GM13977 (cell line): ENCODE data around the gene KIR2DL1.
"Not testable (repeated sequence)": the region's sequence is repeated elsewhere in the genome, so short reads cannot be mapped to it uniquely, and the experiment has no call there.

ENCODE experiments used
- DNase-seq: peaks from one replicate; pipeline ENCODE4 v3.0.0; 2012; ENCODE audit warnings: low spot score
- in situ Hi-C: fragments of 300-500 bp; cut with MboI; formaldehyde crosslinking; loops from one replicate; pipeline ENCODE4 v1.12.0; 2022; ENCODE audit warnings: low sequenced_read_pairs, low pct_unique_long_range_greater_than_20kb, mixed read lengths, inconsistent platforms; ENCODE audit not compliant: unreplicated experiment
- TF ChIP-seq, protein P1 (sequence below): IDR thresholded peaks from 2 replicates; pipeline ENCODE4 v1.5.1; 2012; ENCODE audit warnings: mild to moderate bottlenecking, control low read depth; ENCODE audit not compliant: insufficient read depth; ENCODE audit errors: extremely low read depth, missing control alignments

KIR2DL1 gene

DNA sequence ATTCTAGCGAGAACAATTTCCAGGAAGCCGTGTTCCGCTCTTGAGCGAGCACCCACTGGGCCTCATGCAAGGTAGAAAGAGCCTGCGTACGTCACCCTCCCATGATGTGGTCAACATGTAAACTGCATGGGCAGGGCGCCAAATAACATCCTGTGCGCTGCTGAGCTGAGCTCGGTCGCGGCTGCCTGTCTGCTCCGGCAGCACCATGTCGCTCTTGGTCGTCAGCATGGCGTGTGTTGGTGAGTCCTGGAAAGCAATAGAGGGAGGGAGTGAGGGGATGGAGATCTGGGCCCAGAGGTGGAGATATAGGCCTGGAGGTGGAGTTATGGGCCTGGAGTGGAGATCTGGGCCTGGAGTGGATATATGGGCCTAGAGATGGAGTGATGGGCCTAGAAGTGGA, at the start of gene KIR2DL1:
TSS of gene KIR2DL1 (plus strand) at position 148 of the 400 bp plus-strand sequence. CDS start at position 206, 58 bp downstream.
- in situ Hi-C loops = not testable (repeated sequence)

DNA sequence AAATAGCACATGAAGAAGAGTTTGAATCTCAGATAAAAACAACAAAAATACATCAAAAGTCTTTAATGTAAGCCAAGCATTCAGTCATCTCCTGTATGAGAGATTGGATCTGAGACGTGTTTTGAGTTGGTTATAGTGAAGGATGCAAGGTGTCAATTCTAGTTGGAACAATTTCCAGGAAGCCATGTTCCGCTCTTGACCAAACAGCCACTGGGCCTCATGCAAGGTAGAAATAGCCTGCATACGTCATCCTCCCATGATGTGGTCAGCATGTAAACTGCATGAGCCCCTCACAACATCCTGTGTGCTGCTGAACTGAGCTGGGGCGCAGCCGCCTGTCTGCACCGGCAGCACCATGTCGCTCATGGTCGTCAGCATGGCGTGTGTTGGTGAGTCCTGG, 45.5 kb upstream of the KIR2DL1 start, which contains the start of gene KIR3DL3:
TSS of gene KIR3DL3 (plus strand) at position 301 of the 400 bp plus-strand sequence. CDS start at position 356, 55 bp downstream.
- DNase-seq = no peak
- in situ Hi-C loops = no loop called here

More for the DNA sequence above, at the start of gene KIR2DL1:
- DNase-seq = not testable (repeated sequence)

GRCh38 chr19:54724644-54725043, 44.9 kb upstream of the KIR2DL1 start:
- DNase-seq = no peak
- in situ Hi-C loops = no loop called here
- TF ChIP-seq, protein P1, sequence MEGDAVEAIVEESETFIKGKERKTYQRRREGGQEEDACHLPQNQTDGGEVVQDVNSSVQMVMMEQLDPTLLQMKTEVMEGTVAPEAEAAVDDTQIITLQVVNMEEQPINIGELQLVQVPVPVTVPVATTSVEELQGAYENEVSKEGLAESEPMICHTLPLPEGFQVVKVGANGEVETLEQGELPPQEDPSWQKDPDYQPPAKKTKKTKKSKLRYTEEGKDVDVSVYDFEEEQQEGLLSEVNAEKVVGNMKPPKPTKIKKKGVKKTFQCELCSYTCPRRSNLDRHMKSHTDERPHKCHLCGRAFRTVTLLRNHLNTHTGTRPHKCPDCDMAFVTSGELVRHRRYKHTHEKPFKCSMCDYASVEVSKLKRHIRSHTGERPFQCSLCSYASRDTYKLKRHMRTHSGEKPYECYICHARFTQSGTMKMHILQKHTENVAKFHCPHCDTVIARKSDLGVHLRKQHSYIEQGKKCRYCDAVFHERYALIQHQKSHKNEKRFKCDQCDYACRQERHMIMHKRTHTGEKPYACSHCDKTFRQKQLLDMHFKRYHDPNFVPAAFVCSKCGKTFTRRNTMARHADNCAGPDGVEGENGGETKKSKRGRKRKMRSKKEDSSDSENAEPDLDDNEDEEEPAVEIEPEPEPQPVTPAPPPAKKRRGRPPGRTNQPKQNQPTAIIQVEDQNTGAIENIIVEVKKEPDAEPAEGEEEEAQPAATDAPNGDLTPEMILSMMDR = no peak

More for the DNA sequence above, 45.5 kb upstream of the KIR2DL1 start, which contains the start of gene KIR3DL3:
- TF ChIP-seq, protein P1 = no peak

DNA sequence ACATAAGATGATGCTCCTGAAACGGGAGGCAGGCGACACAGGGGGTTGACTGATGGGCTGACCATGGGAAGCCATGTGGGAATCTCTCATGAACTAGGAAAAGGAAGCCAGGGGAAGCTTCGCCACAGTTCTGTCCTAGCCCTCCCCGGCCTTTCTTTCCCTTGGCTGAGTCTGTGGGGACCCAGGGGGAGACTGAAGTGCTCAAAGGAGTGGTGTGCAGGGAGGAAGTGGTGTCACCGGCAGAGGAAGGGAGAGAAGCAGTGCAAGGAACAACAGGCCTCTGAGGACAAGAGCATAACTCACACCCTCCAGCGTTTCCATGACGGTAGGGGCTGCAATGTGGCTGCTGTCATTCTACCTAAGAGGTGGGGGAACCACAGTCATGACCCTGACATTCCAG, 44.3 kb upstream of the KIR2DL1 start:
- in situ Hi-C loops = no loop called here
- TF ChIP-seq, protein P1 = no peak

DNA sequence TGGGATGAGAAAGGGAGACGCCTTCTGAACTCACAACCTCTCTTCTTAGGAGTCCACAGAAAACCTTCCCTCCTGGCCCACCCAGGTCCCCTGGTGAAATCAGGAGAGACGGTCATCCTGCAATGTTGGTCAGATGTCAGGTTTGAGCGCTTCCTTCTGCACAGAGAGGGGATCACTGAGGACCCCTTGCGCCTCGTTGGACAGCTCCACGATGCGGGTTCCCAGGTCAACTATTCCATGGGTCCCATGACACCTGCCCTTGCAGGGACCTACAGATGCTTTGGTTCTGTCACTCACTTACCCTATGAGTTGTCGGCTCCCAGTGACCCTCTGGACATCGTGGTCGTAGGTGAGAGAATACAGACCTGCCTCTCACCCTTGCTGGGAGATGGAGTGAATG, 42.0 kb upstream of the KIR2DL1 start:
- TF ChIP-seq, protein P1 = no peak
- in situ Hi-C loops = no loop called here
- DNase-seq = no peak

More for the DNA sequence above, 44.3 kb upstream of the KIR2DL1 start:
- DNase-seq = no peak

- in situ Hi-C loops = no loop called here
- TF ChIP-seq, protein P1 = no peak
- no peak for DNase-seq
Observed at GRCh38 chr19:54728167-54728566, 41.4 kb upstream of the KIR2DL1 start.

DNA sequence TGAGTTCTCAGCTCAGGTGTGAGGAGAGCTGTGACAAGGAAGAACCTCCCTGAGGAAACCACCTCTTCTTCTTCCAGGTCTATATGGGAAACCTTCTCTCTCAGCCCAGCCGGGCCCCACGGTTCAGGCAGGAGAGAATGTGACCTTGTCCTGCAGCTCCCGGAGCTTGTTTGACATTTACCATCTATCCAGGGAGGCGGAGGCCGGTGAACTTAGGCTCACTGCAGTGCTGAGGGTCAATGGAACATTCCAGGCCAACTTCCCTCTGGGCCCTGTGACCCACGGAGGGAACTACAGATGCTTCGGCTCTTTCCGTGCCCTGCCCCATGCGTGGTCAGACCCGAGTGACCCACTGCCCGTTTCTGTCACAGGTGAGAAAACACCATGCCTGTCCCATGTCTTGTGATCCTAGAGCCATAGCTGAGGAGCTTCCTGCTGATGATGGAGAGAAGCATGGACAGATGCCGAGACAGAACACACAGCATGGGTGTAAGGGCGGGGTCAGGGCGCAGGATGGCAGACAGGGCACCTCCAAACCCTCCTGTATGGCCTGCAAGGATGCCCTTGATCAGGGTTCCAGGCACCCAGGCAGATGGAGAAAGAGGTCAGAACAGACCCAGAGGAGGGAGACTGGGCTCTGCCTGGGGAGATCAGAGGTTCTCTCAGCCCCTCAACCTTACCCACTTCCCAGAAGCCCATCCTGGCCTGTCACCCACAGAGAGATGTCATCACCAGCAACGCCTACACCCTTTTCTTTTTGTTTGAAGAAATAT, 40.0 kb upstream of the KIR2DL1 start:
- in situ Hi-C loops = no loop called here

More for the DNA sequence above, 40.0 kb upstream of the KIR2DL1 start:
- no peak for DNase-seq
- TF ChIP-seq, protein P1 = no peak
